Measurements from ENCODE around the gene RAD51B. TPM values are rescaled to one million over a fixed set of nuclear protein-coding genes. Genes with fewer than 3 reads are reported as not detected.

RAD51B gene
- total RNA-seq, 6 experiments from 2014 or later, result 2.7 to 5.8 (median 4.3) TPM

DNA sequence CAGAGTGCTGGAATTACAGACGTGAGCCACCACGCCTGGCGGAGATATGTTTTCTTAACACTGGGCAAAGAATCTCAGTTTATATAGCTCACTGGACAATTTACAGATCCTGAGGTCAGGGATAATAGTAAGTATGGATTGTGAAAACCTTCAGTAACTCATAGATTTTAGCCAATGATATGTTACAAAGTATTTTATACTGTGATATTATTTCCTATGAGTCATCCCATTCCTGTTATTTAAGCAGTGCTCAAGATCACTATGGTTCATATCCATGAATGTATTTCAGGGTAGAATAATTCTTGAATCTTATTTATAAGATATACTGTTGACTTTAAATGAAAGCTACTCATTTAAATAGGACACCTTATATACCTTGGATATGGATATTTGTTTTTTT is 107.2 kb downstream of the RAD51B start:
- Histone ChIP-seq H3K27me3 (no peaks in the 10 kb centered on the region), H3K4me1 (no peaks in the 10 kb centered on the region), H3K36me3 (no peaks in the 10 kb centered on the region), H3K9me3 (no peaks in the 10 kb centered on the region), H3K4me3 (no peak overlapping the region), H3K27ac (no peak overlapping the region)
- intact Hi-C loops (cut with DNase I), result no loop called here
- DNase-seq, result no peak
- no peak for ATAC-seq
- 92% methylated on average over 3 of the region's 3 CpGs for WGBS (ENCODE audit: insufficient coverage, low coverage, low lambda C conversion rate, missing lambda C conversion rate)
- TF ChIP-seq POLR2A (IDR thresholded peaks at IDR 0.05) (no peak), CTCF (IDR thresholded peaks at IDR 0.05) (no peak)

- H3K4me1 ChIP-seq, result no peaks in the 10 kb centered on the region
Observed at GRCh38 chr14:67927244-67927643, 107.7 kb downstream of the RAD51B start.

DNA sequence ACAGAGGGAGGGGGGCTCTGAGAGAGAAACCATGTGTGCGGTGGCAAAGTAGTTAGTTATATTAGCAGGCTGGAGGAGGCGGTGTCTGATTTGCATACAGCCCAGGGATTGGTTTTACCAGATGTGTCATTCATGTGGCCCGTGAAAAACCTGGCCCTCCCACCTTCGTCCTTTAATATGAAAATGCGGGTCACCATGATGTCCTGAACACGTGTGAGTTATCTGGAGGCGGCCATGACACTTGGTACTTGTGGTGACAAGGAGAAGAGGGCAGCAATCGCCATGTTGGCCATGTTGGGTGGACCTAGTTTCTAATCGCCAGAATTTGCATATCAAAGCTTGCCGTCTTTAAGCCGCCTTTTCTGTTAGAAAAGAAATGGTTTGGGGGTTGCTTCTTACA is 108.8 kb downstream of the RAD51B start:
- no peak for ATAC-seq
- no peaks in the 10 kb centered on the region for H3K36me3 ChIP-seq

More at GRCh38 chr14:67927244-67927643, 107.7 kb downstream of the RAD51B start:
- Histone ChIP-seq H3K36me3 (no peaks in the 10 kb centered on the region), H3K9me3 (no peaks in the 10 kb centered on the region), H3K4me3 (no peak overlapping the region), H3K27ac (no peak overlapping the region), H3K27me3 (no peaks in the 10 kb centered on the region)
- 79% methylated on average over 4 of the region's 4 CpGs for WGBS (ENCODE audit: insufficient coverage, low coverage, low lambda C conversion rate, missing lambda C conversion rate)
- DNase-seq, result no peak
- no peak for ATAC-seq
- TF ChIP-seq POLR2A (IDR thresholded peaks at IDR 0.05) (no peak), CTCF (IDR thresholded peaks at IDR 0.05) (no peak)
- intact Hi-C loops (cut with DNase I), result no loop called here

GRCh38 chr14:67932708-67933246 is 113.2 kb downstream of the RAD51B start:
- DNase-seq, result no peak
- H3K9me3 ChIP-seq, result no peaks in the 10 kb centered on the region
- intact Hi-C loops (cut with DNase I), result loop anchor here in 1 of 2 donors (10.0 kb wide), 1 partner anchor 892 kb away; no protein-coding TSS in a partner anchor
- no peaks in the 10 kb centered on the region for H3K36me3 ChIP-seq
- ATAC-seq, result peak in 1 of 4 donors; percentile 20
- H3K27me3 ChIP-seq, result no peaks in the 10 kb centered on the region
- no peak overlapping the region for H3K4me3 ChIP-seq
- no peak overlapping the region for H3K27ac ChIP-seq
- 100% methylated on average over 1 of the region's 4 CpGs for WGBS (ENCODE audit: insufficient coverage, low coverage, low lambda C conversion rate, missing lambda C conversion rate)
- TF ChIP-seq POLR2A (IDR thresholded peaks at IDR 0.05), result no peak
- no peak for TF ChIP-seq CTCF (IDR thresholded peaks at IDR 0.05)
- H3K4me1 ChIP-seq, result no peaks in the 10 kb centered on the region

More for the DNA sequence above, 108.8 kb downstream of the RAD51B start:
- no peaks in the 10 kb centered on the region for H3K4me1 ChIP-seq
- 91% methylated on average over 10 of the region's 11 CpGs for WGBS (ENCODE audit: insufficient coverage, low coverage, low lambda C conversion rate, missing lambda C conversion rate)
- no peak overlapping the region for H3K4me3 ChIP-seq
- no peaks in the 10 kb centered on the region for H3K9me3 ChIP-seq
- no peaks in the 10 kb centered on the region for H3K27me3 ChIP-seq
- intact Hi-C loops (cut with DNase I), result no loop called here
- no peak for DNase-seq
- no peak overlapping the region for H3K27ac ChIP-seq
- TF ChIP-seq CTCF (IDR thresholded peaks at IDR 0.05) (no peak), POLR2A (IDR thresholded peaks at IDR 0.05) (no peak)

DNA sequence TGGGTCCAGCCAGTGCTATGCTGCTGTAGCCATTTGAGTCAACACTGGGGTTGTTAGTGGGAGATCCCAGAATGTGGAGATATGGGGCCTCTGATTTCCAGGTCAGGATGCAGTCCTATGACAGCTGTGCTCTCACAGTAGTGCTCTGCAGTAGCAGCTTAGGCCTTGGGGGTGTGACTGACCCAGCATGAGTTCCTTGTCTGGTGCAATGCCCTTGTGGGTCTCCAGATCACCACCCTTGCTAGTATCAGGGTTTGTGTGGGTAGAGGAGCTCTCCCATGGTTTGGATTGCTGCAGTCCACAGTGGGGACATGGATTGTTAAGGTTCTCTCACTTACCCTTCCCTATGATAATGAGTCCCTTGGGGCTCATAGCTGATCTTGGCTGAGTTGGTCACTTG is 113.7 kb downstream of the RAD51B start:
- H3K9me3 ChIP-seq, result no peaks in the 10 kb centered on the region
- DNase-seq (no peak), ATAC-seq (peak in 1 of 4 donors; percentile 15)
- H3K4me3 ChIP-seq, result no peak overlapping the region
- H3K27ac ChIP-seq, result no peak overlapping the region
- H3K27me3 ChIP-seq, result no peaks in the 10 kb centered on the region
- intact Hi-C loops (cut with DNase I), result loop anchor here in 1 of 2 donors (10.0 kb wide), 1 partner anchor 892 kb away; no protein-coding TSS in a partner anchor
- no peak for TF ChIP-seq CTCF (IDR thresholded peaks at IDR 0.05)
- no peak for TF ChIP-seq POLR2A (IDR thresholded peaks at IDR 0.05)
- H3K4me1 ChIP-seq, result no peaks in the 10 kb centered on the region
- no peaks in the 10 kb centered on the region for H3K36me3 ChIP-seq
